Measurements from ENCODE around the gene ARHGAP27. TPM values are rescaled to one million over a fixed set of nuclear protein-coding genes. Genes with fewer than 3 reads are reported as not detected.

ARHGAP27 gene
- total RNA-seq, 5 donors from 2014 or later (not counting 1 experiment from before 2014, with no cell fraction given) = 56.4 to 120 (median 113) TPM

- Histone ChIP-seq H3K36me3 (ENCODE audit: control insufficient read depth in 2 of 2, extremely low read depth in 1 of 2, insufficient read depth in 1 of 2, low read length in 1 of 2) (peaks cover 0 to 3% of the 10 kb centered on the region in 2 donors), H3K9me3 (no peaks in the 10 kb centered on the region), H3K4me3 (ENCODE audit: control insufficient read depth in 1 of 2, extremely low read depth in 1 of 2, low read length in 1 of 2) (no peak overlapping the region), H3K27ac (ENCODE audit: low read length) (no peak overlapping the region), H3K27me3 (replicated peaks in 1 of 2; ENCODE audit: control insufficient read depth in 2 of 2, extremely low read depth in 1 of 2, insufficient read depth in 2 of 2, low read length in 1 of 2) (peaks cover 0 to 37% of the 10 kb centered on the region in 2 experiments), H3K4me1 (ENCODE audit: control insufficient read depth in 1 of 2, extremely low read depth in 1 of 2, insufficient read depth in 2 of 2, low read length in 2 of 2) (peaks cover 4 to 20% of the 10 kb centered on the region in 2 experiments)
- ChIA-PET POLR2A (no interaction called here), CTCF (interaction anchor here (0.7 to 1.2 kb wide), 4 partner anchors 71 to 113 kb away, joined by 3 to 6 read pairs (median 4); partner anchors contain the start of gene MAP3K14 (in 1 of the 2))
- ATAC-seq (replicated peaks in 1 of 4) (peak in 1 of 4 experiments; percentile 37), DNase-seq (no peak)
- Mint-ChIP-seq H3K4me1 (peaks cover 7 to 33% (median 15%) of the 10 kb centered on the region in 3 donors), H3K27me3 (peaks cover 3 to 13% of the 10 kb centered on the region in 2 donors), H3K27ac (no peak overlapping the region), H3K9me3 (no peaks in the 10 kb centered on the region), H3K4me3 (no peak overlapping the region), H3K36me3 (peaks cover under 1% of the 10 kb centered on the region)
- 30% methylated on average over 9 of the region's 10 CpGs for WGBS (ENCODE audit: insufficient coverage)
Measured at GRCh38 chr17:45388604-45389325, 43.9 kb downstream of the ARHGAP27 start.

GRCh38 chr17:45387739-45388138 lies 44.9 kb downstream of the ARHGAP27 start:
- no peak overlapping the region for H3K27ac Mint-ChIP-seq
- no peaks in the 10 kb centered on the region for H3K36me3 ChIP-seq (ENCODE audit: control insufficient read depth in 2 of 2, extremely low read depth in 1 of 2, insufficient read depth in 1 of 2, low read length in 1 of 2)
- ChIA-PET CTCF (interaction anchor here in 1 of 2 donors (0.6 to 2.9 kb wide), 2 partner anchors 71 to 238 kb away, joined by 4 to 8 read pairs; partner anchors contain the start of gene MAP3K14), POLR2A (no interaction called here)
- H3K27ac ChIP-seq (ENCODE audit: low read length) = no peak overlapping the region
- ATAC-seq (replicated peaks in 1 of 4) (no peak), DNase-seq (no peak)
- H3K4me1 ChIP-seq (ENCODE audit: control insufficient read depth in 1 of 2, extremely low read depth in 1 of 2, insufficient read depth in 2 of 2, low read length in 2 of 2) = peaks cover 4 to 20% of the 10 kb centered on the region in 2 experiments
- WGBS (ENCODE audit: insufficient coverage) = 74% methylated on average over 2 of the region's 3 CpGs
- H3K36me3 Mint-ChIP-seq = no peaks in the 10 kb centered on the region
- no peak overlapping the region for H3K4me3 Mint-ChIP-seq
- H3K4me3 ChIP-seq (ENCODE audit: control insufficient read depth in 1 of 2, extremely low read depth in 1 of 2, low read length in 1 of 2) = no peak overlapping the region
- no peaks in the 10 kb centered on the region for H3K9me3 ChIP-seq
- H3K4me1 Mint-ChIP-seq = peaks cover 7 to 27% (median 15%) of the 10 kb centered on the region in 3 donors
- H3K27me3 ChIP-seq (replicated peaks in 1 of 2; ENCODE audit: control insufficient read depth in 2 of 2, extremely low read depth in 1 of 2, insufficient read depth in 2 of 2, low read length in 1 of 2) = peaks cover 0 to 37% of the 10 kb centered on the region in 2 experiments
- H3K27me3 Mint-ChIP-seq = peaks cover 3 to 13% of the 10 kb centered on the region in 2 donors
- no peaks in the 10 kb centered on the region for H3K9me3 Mint-ChIP-seq

GRCh38 chr17:45386178-45386577 lies 46.5 kb downstream of the ARHGAP27 start:
- no peaks in the 10 kb centered on the region for H3K36me3 ChIP-seq (ENCODE audit: control insufficient read depth in 2 of 2, extremely low read depth in 1 of 2, insufficient read depth in 1 of 2, low read length in 1 of 2)
- peaks cover 3 to 13% of the 10 kb centered on the region in 2 donors for H3K27me3 Mint-ChIP-seq
- DNase-seq (no peak), ATAC-seq (replicated peaks in 1 of 4) (no peak)
- ChIA-PET CTCF (interaction anchor here in 1 of 2 donors (1.2 to 2.9 kb wide), 5 partner anchors 10 to 167 kb away, joined by 3 to 57 read pairs (median 8); partner anchors contain the start of gene MAP3K14), POLR2A (no interaction called here)
- H3K27me3 ChIP-seq (replicated peaks in 1 of 2; ENCODE audit: control insufficient read depth in 2 of 2, extremely low read depth in 1 of 2, insufficient read depth in 2 of 2, low read length in 1 of 2) = peaks cover 0 to 34% of the 10 kb centered on the region in 2 experiments
- no peaks in the 10 kb centered on the region for H3K9me3 ChIP-seq
- no peaks in the 10 kb centered on the region for H3K36me3 Mint-ChIP-seq
- peaks cover 4 to 20% of the 10 kb centered on the region in 2 experiments for H3K4me1 ChIP-seq (ENCODE audit: control insufficient read depth in 1 of 2, extremely low read depth in 1 of 2, insufficient read depth in 2 of 2, low read length in 2 of 2)
- no CpG with 5 or more reads among the region's 4 CpGs for WGBS (ENCODE audit: insufficient coverage)
- no peak overlapping the region for H3K27ac ChIP-seq (ENCODE audit: low read length)
- H3K27ac Mint-ChIP-seq = no peak overlapping the region
- no peak overlapping the region for H3K4me3 ChIP-seq (ENCODE audit: control insufficient read depth in 1 of 2, extremely low read depth in 1 of 2, low read length in 1 of 2)
- H3K4me1 Mint-ChIP-seq = peaks cover 7 to 23% (median 13%) of the 10 kb centered on the region in 3 donors
- no peak overlapping the region for H3K4me3 Mint-ChIP-seq
- no peaks in the 10 kb centered on the region for H3K9me3 Mint-ChIP-seq

GRCh38 chr17:45385331-45385997 lies 47.2 kb downstream of the ARHGAP27 start:
- H3K4me1 ChIP-seq (ENCODE audit: control insufficient read depth in 1 of 2, extremely low read depth in 1 of 2, insufficient read depth in 2 of 2, low read length in 2 of 2) = peaks cover 4 to 20% of the 10 kb centered on the region in 2 experiments
- Mint-ChIP-seq H3K9me3 (no peaks in the 10 kb centered on the region), H3K27ac (no peak overlapping the region), H3K4me3 (no peak overlapping the region), H3K36me3 (no peaks in the 10 kb centered on the region), H3K4me1 (peaks cover 7 to 22% (median 13%) of the 10 kb centered on the region in 3 donors), H3K27me3 (peaks cover 3 to 13% of the 10 kb centered on the region in 2 donors)
- peaks cover 0 to 30% of the 10 kb centered on the region in 2 experiments for H3K27me3 ChIP-seq (replicated peaks in 1 of 2; ENCODE audit: control insufficient read depth in 2 of 2, extremely low read depth in 1 of 2, insufficient read depth in 2 of 2, low read length in 1 of 2)
- ATAC-seq (replicated peaks in 1 of 4) = peak; percentile 93 to 97 (median 94)
- DNase-seq = peak; percentile 58 to 92 (median 84)
- ChIA-PET CTCF (interaction anchor here (0.5 to 2.9 kb wide), 12 partner anchors 10 to 250 kb away, joined by 3 to 57 read pairs (median 4); partner anchors contain the start of genes ACBD4 (in 1 of the 2) and MAP3K14 (in 1 of the 2)), POLR2A (no interaction called here)
- WGBS (ENCODE audit: insufficient coverage) = 5% methylated on average over 5 of the region's 13 CpGs
- no peaks in the 10 kb centered on the region for H3K9me3 ChIP-seq
- no peak overlapping the region for H3K4me3 ChIP-seq (ENCODE audit: control insufficient read depth in 1 of 2, extremely low read depth in 1 of 2, low read length in 1 of 2)
- H3K36me3 ChIP-seq (ENCODE audit: control insufficient read depth in 2 of 2, extremely low read depth in 1 of 2, insufficient read depth in 1 of 2, low read length in 1 of 2) = no peaks in the 10 kb centered on the region
- no peak overlapping the region for H3K27ac ChIP-seq (ENCODE audit: low read length)

GRCh38 chr17:45384789-45385262 lies 47.8 kb downstream of the ARHGAP27 start:
- Mint-ChIP-seq H3K4me1 (peaks cover 7 to 22% (median 13%) of the 10 kb centered on the region in 3 donors), H3K9me3 (no peaks in the 10 kb centered on the region), H3K27me3 (peaks cover 3 to 13% of the 10 kb centered on the region in 2 donors), H3K4me3 (no peak overlapping the region), H3K27ac (no peak overlapping the region), H3K36me3 (no peaks in the 10 kb centered on the region)
- no peaks in the 10 kb centered on the region for H3K36me3 ChIP-seq (ENCODE audit: control insufficient read depth in 2 of 2, extremely low read depth in 1 of 2, insufficient read depth in 1 of 2, low read length in 1 of 2)
- ATAC-seq (replicated peaks in 1 of 4) = no peak
- no peak overlapping the region for H3K4me3 ChIP-seq (ENCODE audit: control insufficient read depth in 1 of 2, extremely low read depth in 1 of 2, low read length in 1 of 2)
- H3K4me1 ChIP-seq (ENCODE audit: control insufficient read depth in 1 of 2, extremely low read depth in 1 of 2, insufficient read depth in 2 of 2, low read length in 2 of 2) = peaks cover 4 to 20% of the 10 kb centered on the region in 2 experiments
- POLR2A ChIA-PET = no interaction called here
- 94% methylated on average over 15 of the region's 20 CpGs for WGBS (ENCODE audit: insufficient coverage)
- H3K27ac ChIP-seq (ENCODE audit: low read length) = no peak overlapping the region
- H3K9me3 ChIP-seq = no peaks in the 10 kb centered on the region
- CTCF ChIA-PET = interaction anchor here (0.5 to 2.9 kb wide), 12 partner anchors 9 to 249 kb away, joined by 3 to 57 read pairs (median 4); partner anchors contain the start of genes ACBD4 (in 1 of the 2) and MAP3K14 (in 1 of the 2)
- DNase-seq = no peak
- H3K27me3 ChIP-seq (replicated peaks in 1 of 2; ENCODE audit: control insufficient read depth in 2 of 2, extremely low read depth in 1 of 2, insufficient read depth in 2 of 2, low read length in 1 of 2) = peaks cover 0 to 30% of the 10 kb centered on the region in 2 experiments
